Measurements from ENCODE around the gene ROMO1. TPM values are rescaled to one million over a fixed set of nuclear protein-coding genes. Genes with fewer than 3 reads are reported as not detected.
"Not testable (repeated sequence)": the region's sequence is repeated elsewhere in the genome, so short reads cannot be mapped to it uniquely, and the experiment has no call there.

The ROMO1 gene
- total RNA-seq, 2 donors from 2014 or later = 196 to 243 TPM

GRCh38 chr20:35714127-35714526, 14.9 kb downstream of the ROMO1 start:
- DNase-seq (ENCODE audit: low spot score) = no peak
- H3K36me3 ChIP-seq = peaks cover 70% of the 10 kb centered on the region
- H3K4me1 ChIP-seq (ENCODE audit: control insufficient read depth in 1 of 2, low read depth in 2 of 2) = peaks cover 0 to 27% of the 10 kb centered on the region in 2 donors
- H3K9me3 ChIP-seq = no peaks in the 10 kb centered on the region
- ATAC-seq (ENCODE audit: insufficient number of reproducible peaks, low FRiP score, low read depth) = no peak
- H3K27me3 ChIP-seq (replicated peaks; ENCODE audit: insufficient read depth) = no peaks in the 10 kb centered on the region
- TF ChIP-seq CTCF (IDR thresholded peaks at IDR 0.05) = no peak
- no peak overlapping the region for H3K27ac ChIP-seq
- H3K4me3 ChIP-seq = no peak overlapping the region

GRCh38 chr20:35715652-35716051, 16.4 kb downstream of the ROMO1 start:
- H3K27me3 ChIP-seq (replicated peaks; ENCODE audit: insufficient read depth) = no peaks in the 10 kb centered on the region
- H3K4me1 ChIP-seq (ENCODE audit: control insufficient read depth in 1 of 2, low read depth in 2 of 2) = peaks cover 0 to 12% of the 10 kb centered on the region in 2 donors
- H3K36me3 ChIP-seq = peaks cover 85% of the 10 kb centered on the region
- DNase-seq (ENCODE audit: low spot score) = no peak
- H3K9me3 ChIP-seq = no peaks in the 10 kb centered on the region
- no peak for ATAC-seq (ENCODE audit: insufficient number of reproducible peaks, low FRiP score, low read depth)
- H3K4me3 ChIP-seq = no peak overlapping the region
- no peak for TF ChIP-seq CTCF (IDR thresholded peaks at IDR 0.05)
- no peak overlapping the region for H3K27ac ChIP-seq

- Histone ChIP-seq H3K4me1 (ENCODE audit: control insufficient read depth in 1 of 2, low read depth in 2 of 2) (peaks cover 0 to 7% of the 10 kb centered on the region in 2 donors), H3K36me3 (peaks cover 87% of the 10 kb centered on the region)
Measured at GRCh38 chr20:35716330-35716729, 17.1 kb downstream of the ROMO1 start.

GRCh38 chr20:35718321-35718720, 19.1 kb downstream of the ROMO1 start:
- ATAC-seq (ENCODE audit: insufficient number of reproducible peaks, low FRiP score, low read depth); DNase-seq (ENCODE audit: low spot score); H3K9me3 ChIP-seq; H3K27me3 ChIP-seq (replicated peaks; ENCODE audit: insufficient read depth); H3K4me3 ChIP-seq; H3K27ac ChIP-seq: not testable (repeated sequence)
- Histone ChIP-seq H3K36me3 (peaks cover 84% of the 10 kb centered on the region), H3K4me1 (ENCODE audit: control insufficient read depth in 1 of 2, low read depth in 2 of 2) (peaks cover 0 to 14% of the 10 kb centered on the region in 2 donors)

More at GRCh38 chr20:35716330-35716729, 17.1 kb downstream of the ROMO1 start:
- Histone ChIP-seq H3K27ac (no peak overlapping the region), H3K9me3 (no peaks in the 10 kb centered on the region), H3K4me3 (no peak overlapping the region), H3K27me3 (replicated peaks; ENCODE audit: insufficient read depth) (no peaks in the 10 kb centered on the region)
- TF ChIP-seq CTCF (IDR thresholded peaks at IDR 0.05) = no peak
- ATAC-seq (ENCODE audit: insufficient number of reproducible peaks, low FRiP score, low read depth) (no peak), DNase-seq (ENCODE audit: low spot score) (no peak)

- no peaks in the 10 kb centered on the region for H3K9me3 ChIP-seq
- ATAC-seq (ENCODE audit: insufficient number of reproducible peaks, low FRiP score, low read depth) (no peak), DNase-seq (ENCODE audit: low spot score) (no peak)
- peaks cover 0 to 15% of the 10 kb centered on the region in 2 donors for H3K4me1 ChIP-seq (ENCODE audit: control insufficient read depth in 1 of 2, low read depth in 2 of 2)
- H3K4me3 ChIP-seq = no peak overlapping the region
- TF ChIP-seq CTCF (IDR thresholded peaks at IDR 0.05) = no peak
- H3K27me3 ChIP-seq (replicated peaks; ENCODE audit: insufficient read depth) = no peaks in the 10 kb centered on the region
- peaks cover 86% of the 10 kb centered on the region for H3K36me3 ChIP-seq
- H3K27ac ChIP-seq = no peak overlapping the region
Measured at GRCh38 chr20:35718972-35719635, 19.9 kb downstream of the ROMO1 start.

- no peak for TF ChIP-seq CTCF (IDR thresholded peaks at IDR 0.05)
- no peaks in the 10 kb centered on the region for H3K9me3 ChIP-seq
- DNase-seq (ENCODE audit: low spot score) (no peak), ATAC-seq (ENCODE audit: insufficient number of reproducible peaks, low FRiP score, low read depth) (no peak)
- H3K36me3 ChIP-seq = peaks cover 88% of the 10 kb centered on the region
- H3K4me3 ChIP-seq = no peak overlapping the region
- no peak overlapping the region for H3K27ac ChIP-seq
- H3K27me3 ChIP-seq (replicated peaks; ENCODE audit: insufficient read depth) = no peaks in the 10 kb centered on the region
- H3K4me1 ChIP-seq (ENCODE audit: control insufficient read depth in 1 of 2, low read depth in 2 of 2) = peaks cover 0 to 15% of the 10 kb centered on the region in 2 donors
Measured at GRCh38 chr20:35719717-35720116, 20.5 kb downstream of the ROMO1 start.

Data from thoracic aorta (tissue), 2 donors.